Measurements from ENCODE around the gene MYO1H. TPM values are rescaled to one million over a fixed set of nuclear protein-coding genes. Genes with fewer than 3 reads are reported as not detected.

Gene MYO1H
- total RNA-seq, 1 donor from 2014 or later = 0.72 TPM

DNA sequence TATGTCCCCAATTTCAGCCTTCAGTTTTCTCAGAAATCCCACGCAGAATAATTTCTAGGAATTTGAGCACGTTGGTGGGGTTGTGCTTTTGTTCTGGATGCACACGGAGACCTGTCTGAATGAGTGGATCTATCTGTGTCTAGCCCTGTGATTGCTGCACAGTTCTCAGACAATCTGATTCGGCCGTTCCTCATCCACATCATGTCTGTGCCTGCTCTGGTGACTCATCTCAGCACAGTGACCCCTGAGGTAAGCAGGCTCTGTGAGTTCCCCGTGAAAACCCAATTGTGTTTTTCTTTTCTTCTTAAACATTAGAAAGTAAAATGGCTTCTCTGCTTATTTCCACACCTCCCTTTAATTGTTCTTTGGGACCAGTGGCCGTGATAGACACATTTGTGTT, 150.0 kb downstream of the MYO1H start:
- no peak for TF ChIP-seq CTCF (conservative IDR thresholded peaks at IDR 0.05)
- H3K4me1 Mint-ChIP-seq (ENCODE audit: unreplicated experiment) = no peaks in the 10 kb centered on the region
- H3K9me3 Mint-ChIP-seq = no peaks in the 10 kb centered on the region
- no peaks in the 10 kb centered on the region for H3K27me3 Mint-ChIP-seq
- no peak overlapping the region for H3K4me3 Mint-ChIP-seq
- H3K36me3 Mint-ChIP-seq = peaks cover 33% of the 10 kb centered on the region
- peak overlapping the region; percentile 15 for H3K27ac Mint-ChIP-seq
- DNase-seq (ENCODE audit: extremely low spot score, unreplicated experiment) = no peak

Other genes with a start within 250 kb of the MYO1H start
- gene ACACB, start 231.3 kb upstream of the MYO1H start, total RNA-seq (ENCODE audit: low replicate concordance) = 14.6 and 22.7 TPM in 2 replicates
- gene FOXN4, start 38.6 kb upstream of the MYO1H start, total RNA-seq (ENCODE audit: low replicate concordance) = 2.0 and 2.6 TPM in 2 replicates
- 47.4 and 47.5 TPM in 2 replicates for gene KCTD10, start 129.4 kb downstream of the MYO1H start, total RNA-seq (ENCODE audit: low replicate concordance)
- gene UBE3B, start 129.7 kb downstream of the MYO1H start, total RNA-seq (ENCODE audit: low replicate concordance) = 41.3 and 41.8 TPM in 2 replicates
- 38.1 and 39.0 TPM in 2 replicates for gene MMAB, start 225.6 kb downstream of the MYO1H start, total RNA-seq (ENCODE audit: low replicate concordance)
- 27.0 and 28.1 TPM in 2 replicates for gene MVK, start 225.9 kb downstream of the MYO1H start, total RNA-seq (ENCODE audit: low replicate concordance)

All from type B pancreatic cell (in vitro differentiated cells).